GM19023 (cell line): ENCODE data around the gene ASCC1.

ENCODE experiments used
- ATAC-seq: cut with Tn5 transposase; IDR thresholded peaks from one replicate; pipeline ENCODE4 v1.9.1; 2021; ENCODE audit warnings: mild to moderate bottlenecking, moderate library complexity; ENCODE audit not compliant: unreplicated experiment

The ASCC1 gene

GRCh38 chr10:72056113-72056512 lies 160.0 kb downstream of the ASCC1 start:
- ATAC-seq, result no peak

- no peak for ATAC-seq
Observed at GRCh38 chr10:72053690-72054089, 162.4 kb downstream of the ASCC1 start.

GRCh38 chr10:72050873-72051272 lies 165.2 kb downstream of the ASCC1 start:
- ATAC-seq, result no peak

DNA sequence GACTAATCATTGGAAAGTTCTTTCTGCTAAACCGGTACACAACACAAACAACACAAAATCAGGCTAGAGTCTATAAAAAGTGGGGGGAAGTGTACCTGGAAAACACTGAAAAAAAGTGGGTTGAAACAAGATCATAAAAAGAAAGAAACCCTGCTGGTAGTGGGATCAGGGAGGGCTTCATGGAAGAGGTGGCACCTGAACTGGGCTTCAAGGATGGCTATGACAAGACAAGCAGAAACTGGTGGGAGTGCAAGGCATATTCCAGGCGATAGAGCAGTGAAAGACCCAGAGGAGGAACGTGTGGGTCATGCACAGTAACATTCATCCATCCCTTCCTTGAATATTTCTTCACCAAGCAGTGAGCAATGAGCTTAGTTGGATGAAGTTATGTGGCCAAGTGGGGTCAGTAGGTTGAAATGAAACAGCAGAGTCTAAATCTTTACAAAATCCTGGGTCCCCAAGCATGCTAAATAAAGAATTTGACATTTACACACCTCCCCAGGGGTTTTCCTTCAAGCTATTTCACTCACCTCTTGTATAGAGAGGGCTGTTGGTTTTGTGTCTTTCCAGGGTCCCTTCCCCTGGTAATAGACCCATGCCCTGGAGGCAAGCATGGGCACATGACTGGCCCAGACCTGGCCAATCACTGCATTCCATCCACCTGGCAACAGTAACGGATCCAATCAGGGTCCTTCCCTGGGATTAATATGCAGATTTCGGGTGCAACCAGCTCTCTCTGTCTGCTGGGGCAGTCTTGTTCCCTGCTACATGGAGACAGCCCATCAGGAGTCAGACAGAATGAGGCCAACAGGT lies 165.9 kb downstream of the ASCC1 start:
- ATAC-seq, result no peak

GRCh38 chr10:72049472-72049871 lies 166.6 kb downstream of the ASCC1 start:
- no peak for ATAC-seq

DNA sequence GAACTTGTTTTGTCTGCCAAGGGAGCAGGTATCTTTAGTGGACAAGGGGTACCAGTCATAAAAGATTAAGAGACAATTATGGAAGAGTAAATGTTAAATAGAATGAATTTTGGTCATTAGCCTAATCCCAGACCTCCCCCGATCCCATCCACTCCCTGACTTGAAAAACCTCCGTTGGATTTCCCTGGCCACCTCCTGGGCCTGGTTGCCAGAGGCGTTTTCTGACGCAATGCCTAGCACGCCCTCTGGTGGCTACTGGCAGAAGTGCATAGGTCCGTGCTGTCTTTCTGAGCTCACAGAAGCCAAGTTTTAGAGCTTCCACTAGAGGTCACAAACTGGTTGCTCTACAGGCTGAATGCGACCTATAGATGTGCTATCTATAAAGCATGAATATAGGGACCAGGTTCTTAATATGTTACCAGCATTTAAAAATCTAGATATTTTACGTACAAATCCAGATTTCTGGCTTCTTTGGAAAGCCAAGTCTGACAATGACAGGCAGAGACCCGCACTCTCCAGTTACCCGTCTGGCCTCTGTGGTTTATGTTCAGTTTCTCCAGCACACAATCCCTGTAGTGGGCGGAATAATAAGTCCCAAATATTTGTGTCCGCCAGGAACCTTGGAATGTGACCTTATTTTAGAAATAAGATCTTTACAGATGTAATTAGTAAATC lies 167.5 kb downstream of the ASCC1 start:
- no peak for ATAC-seq
